Measurements from ENCODE around the gene MYH9.

The MYH9 gene

GRCh38 chr22:36351921-36352802 lies 35.6 kb downstream of the MYH9 start:
- Histone ChIP-seq H3K27me3 (ENCODE audit: control insufficient read depth in 5 of 5, insufficient read depth in 4 of 5, low read length in 5 of 5) (no peaks in the 10 kb centered on the region), H3K4me1 (ENCODE audit: control insufficient read depth in 5 of 5, insufficient read depth in 5 of 5, low read length in 5 of 5) (peaks cover 22 to 92% (median 72%) of the 10 kb centered on the region in 5 donors), H3K9me3 (ENCODE audit: control insufficient read depth in 5 of 5, low read length in 5 of 5) (no peaks in the 10 kb centered on the region), H3K36me3 (ENCODE audit: control insufficient read depth in 5 of 5, insufficient read depth in 5 of 5, low read length in 5 of 5) (peaks cover 0 to 15% (median 6%) of the 10 kb centered on the region in 5 donors), H3K9ac (ENCODE audit: low read length in 5 of 5) (peak overlapping the region in 4 of 5 donors; percentile 21 to 68 (median 53)), H3K27ac (ENCODE audit: low read depth, low read length) (peak overlapping the region; percentile 87), H3K4me3 (ENCODE audit: low read depth in 1 of 5, low read length in 5 of 5) (peak overlapping the region in 3 of 5 donors; percentile 6 to 8 (median 6))

- Histone ChIP-seq H3K4me1 (ENCODE audit: control insufficient read depth in 5 of 5, insufficient read depth in 5 of 5, low read length in 5 of 5) (peaks cover 20 to 93% (median 65%) of the 10 kb centered on the region in 5 donors), H3K27ac (ENCODE audit: low read depth, low read length) (peak overlapping the region; percentile 87), H3K4me3 (ENCODE audit: low read depth in 1 of 5, low read length in 5 of 5) (peak overlapping the region in 2 of 5 donors; percentile 2 to 6), H3K27me3 (ENCODE audit: control insufficient read depth in 5 of 5, insufficient read depth in 4 of 5, low read length in 5 of 5) (no peaks in the 10 kb centered on the region), H3K9me3 (ENCODE audit: control insufficient read depth in 5 of 5, low read length in 5 of 5) (no peaks in the 10 kb centered on the region), H3K36me3 (ENCODE audit: control insufficient read depth in 5 of 5, insufficient read depth in 5 of 5, low read length in 5 of 5) (peaks cover 0 to 22% (median 10%) of the 10 kb centered on the region in 5 donors), H3K9ac (ENCODE audit: low read length in 5 of 5) (peak overlapping the region in 3 of 5 donors; percentile 19 to 63 (median 43))
Measured at GRCh38 chr22:36350751-36351594, 36.8 kb downstream of the MYH9 start.

GRCh38 chr22:36349726-36350125 lies 38.0 kb downstream of the MYH9 start:
- Histone ChIP-seq H3K4me1 (ENCODE audit: control insufficient read depth in 5 of 5, insufficient read depth in 5 of 5, low read length in 5 of 5) (peaks cover 21 to 88% (median 56%) of the 10 kb centered on the region in 5 donors), H3K36me3 (ENCODE audit: control insufficient read depth in 5 of 5, insufficient read depth in 5 of 5, low read length in 5 of 5) (peaks cover 0 to 27% (median 16%) of the 10 kb centered on the region in 5 donors), H3K9ac (ENCODE audit: low read length in 5 of 5) (no peak overlapping the region), H3K9me3 (ENCODE audit: control insufficient read depth in 5 of 5, low read length in 5 of 5) (no peaks in the 10 kb centered on the region), H3K4me3 (ENCODE audit: low read depth in 1 of 5, low read length in 5 of 5) (no peak overlapping the region), H3K27ac (ENCODE audit: low read depth, low read length) (peak overlapping the region; percentile 87), H3K27me3 (ENCODE audit: control insufficient read depth in 5 of 5, insufficient read depth in 4 of 5, low read length in 5 of 5) (no peaks in the 10 kb centered on the region)

GRCh38 chr22:36348760-36349159 lies 39.0 kb downstream of the MYH9 start:
- no peaks in the 10 kb centered on the region for H3K27me3 ChIP-seq (ENCODE audit: control insufficient read depth in 5 of 5, insufficient read depth in 4 of 5, low read length in 5 of 5)
- H3K9ac ChIP-seq (ENCODE audit: low read length in 5 of 5), result no peak overlapping the region
- H3K36me3 ChIP-seq (ENCODE audit: control insufficient read depth in 5 of 5, insufficient read depth in 5 of 5, low read length in 5 of 5), result peaks cover 0 to 36% (median 23%) of the 10 kb centered on the region in 5 donors
- H3K9me3 ChIP-seq (ENCODE audit: control insufficient read depth in 5 of 5, low read length in 5 of 5), result no peaks in the 10 kb centered on the region
- peak overlapping the region; percentile 60 for H3K27ac ChIP-seq (ENCODE audit: low read depth, low read length)
- no peak overlapping the region for H3K4me3 ChIP-seq (ENCODE audit: low read depth in 1 of 5, low read length in 5 of 5)
- peaks cover 20 to 89% (median 54%) of the 10 kb centered on the region in 5 donors for H3K4me1 ChIP-seq (ENCODE audit: control insufficient read depth in 5 of 5, insufficient read depth in 5 of 5, low read length in 5 of 5)

- no peaks in the 10 kb centered on the region for H3K27me3 ChIP-seq (ENCODE audit: control insufficient read depth in 5 of 5, insufficient read depth in 4 of 5, low read length in 5 of 5)
- no peak overlapping the region for H3K9ac ChIP-seq (ENCODE audit: low read length in 5 of 5)
- peaks cover 0 to 47% (median 33%) of the 10 kb centered on the region in 5 donors for H3K36me3 ChIP-seq (ENCODE audit: control insufficient read depth in 5 of 5, insufficient read depth in 5 of 5, low read length in 5 of 5)
- peaks cover 15 to 88% (median 43%) of the 10 kb centered on the region in 5 donors for H3K4me1 ChIP-seq (ENCODE audit: control insufficient read depth in 5 of 5, insufficient read depth in 5 of 5, low read length in 5 of 5)
- H3K4me3 ChIP-seq (ENCODE audit: low read depth in 1 of 5, low read length in 5 of 5), result no peak overlapping the region
- H3K27ac ChIP-seq (ENCODE audit: low read depth, low read length), result peak overlapping the region; percentile 62
- no peaks in the 10 kb centered on the region for H3K9me3 ChIP-seq (ENCODE audit: control insufficient read depth in 5 of 5, low read length in 5 of 5)
Measured at GRCh38 chr22:36347094-36347493, 40.7 kb downstream of the MYH9 start.

GRCh38 chr22:36344106-36344827 lies 43.5 kb downstream of the MYH9 start:
- peaks cover 5 to 84% (median 21%) of the 10 kb centered on the region in 5 donors for H3K4me1 ChIP-seq (ENCODE audit: control insufficient read depth in 5 of 5, insufficient read depth in 5 of 5, low read length in 5 of 5)
- H3K27me3 ChIP-seq (ENCODE audit: control insufficient read depth in 5 of 5, insufficient read depth in 4 of 5, low read length in 5 of 5), result no peaks in the 10 kb centered on the region
- H3K27ac ChIP-seq (ENCODE audit: low read depth, low read length), result peak overlapping the region; percentile 54
- H3K36me3 ChIP-seq (ENCODE audit: control insufficient read depth in 5 of 5, insufficient read depth in 5 of 5, low read length in 5 of 5), result peaks cover 0 to 76% (median 58%) of the 10 kb centered on the region in 5 donors
- H3K4me3 ChIP-seq (ENCODE audit: low read depth in 1 of 5, low read length in 5 of 5), result no peak overlapping the region
- no peaks in the 10 kb centered on the region for H3K9me3 ChIP-seq (ENCODE audit: control insufficient read depth in 5 of 5, low read length in 5 of 5)
- H3K9ac ChIP-seq (ENCODE audit: low read length in 5 of 5), result no peak overlapping the region

GRCh38 chr22:36343720-36344105 lies 44.1 kb downstream of the MYH9 start:
- H3K27ac ChIP-seq (ENCODE audit: low read depth, low read length), result peak overlapping the region; percentile 54
- H3K9ac ChIP-seq (ENCODE audit: low read length in 5 of 5), result no peak overlapping the region
- no peak overlapping the region for H3K4me3 ChIP-seq (ENCODE audit: low read depth in 1 of 5, low read length in 5 of 5)
- H3K9me3 ChIP-seq (ENCODE audit: control insufficient read depth in 5 of 5, low read length in 5 of 5), result no peaks in the 10 kb centered on the region
- peaks cover 0 to 78% (median 58%) of the 10 kb centered on the region in 5 donors for H3K36me3 ChIP-seq (ENCODE audit: control insufficient read depth in 5 of 5, insufficient read depth in 5 of 5, low read length in 5 of 5)
- peaks cover 5 to 83% (median 21%) of the 10 kb centered on the region in 5 donors for H3K4me1 ChIP-seq (ENCODE audit: control insufficient read depth in 5 of 5, insufficient read depth in 5 of 5, low read length in 5 of 5)
- no peaks in the 10 kb centered on the region for H3K27me3 ChIP-seq (ENCODE audit: control insufficient read depth in 5 of 5, insufficient read depth in 4 of 5, low read length in 5 of 5)

- H3K9me3 ChIP-seq (ENCODE audit: control insufficient read depth in 5 of 5, low read length in 5 of 5), result no peaks in the 10 kb centered on the region
- no peak overlapping the region for H3K4me3 ChIP-seq (ENCODE audit: low read depth in 1 of 5, low read length in 5 of 5)
- peaks cover 0 to 79% (median 56%) of the 10 kb centered on the region in 5 donors for H3K36me3 ChIP-seq (ENCODE audit: control insufficient read depth in 5 of 5, insufficient read depth in 5 of 5, low read length in 5 of 5)
- H3K9ac ChIP-seq (ENCODE audit: low read length in 5 of 5), result no peak overlapping the region
- no peaks in the 10 kb centered on the region for H3K27me3 ChIP-seq (ENCODE audit: control insufficient read depth in 5 of 5, insufficient read depth in 4 of 5, low read length in 5 of 5)
- H3K27ac ChIP-seq (ENCODE audit: low read depth, low read length), result peak overlapping the region; percentile 54
- peaks cover 5 to 82% (median 22%) of the 10 kb centered on the region in 5 donors for H3K4me1 ChIP-seq (ENCODE audit: control insufficient read depth in 5 of 5, insufficient read depth in 5 of 5, low read length in 5 of 5)
Measured at GRCh38 chr22:36343070-36343719, 44.6 kb downstream of the MYH9 start.

GRCh38 chr22:36341640-36342041 lies 46.1 kb downstream of the MYH9 start:
- H3K36me3 ChIP-seq (ENCODE audit: control insufficient read depth in 5 of 5, insufficient read depth in 5 of 5, low read length in 5 of 5), result peaks cover 0 to 76% (median 61%) of the 10 kb centered on the region in 5 donors
- H3K27me3 ChIP-seq (ENCODE audit: control insufficient read depth in 5 of 5, insufficient read depth in 4 of 5, low read length in 5 of 5), result no peaks in the 10 kb centered on the region
- H3K4me1 ChIP-seq (ENCODE audit: control insufficient read depth in 5 of 5, insufficient read depth in 5 of 5, low read length in 5 of 5), result peaks cover 6 to 88% (median 30%) of the 10 kb centered on the region in 5 donors
- H3K9ac ChIP-seq (ENCODE audit: low read length in 5 of 5), result no peak overlapping the region
- H3K27ac ChIP-seq (ENCODE audit: low read depth, low read length), result no peak overlapping the region
- H3K4me3 ChIP-seq (ENCODE audit: low read depth in 1 of 5, low read length in 5 of 5), result no peak overlapping the region
- H3K9me3 ChIP-seq (ENCODE audit: control insufficient read depth in 5 of 5, low read length in 5 of 5), result no peaks in the 10 kb centered on the region

Measured in subcutaneous abdominal adipose tissue (tissue), 5 donors.